GM12874 (cell line): ENCODE measurements around the gene OR13C2.
"Not testable (repeated sequence)": the region's sequence is repeated elsewhere in the genome, so short reads cannot be mapped to it uniquely, and the experiment has no call there.

Experiments
- CTCF ChIP-seq: IDR thresholded peaks from 2 replicates; pipeline ENCODE4 v1.5.1; 2011; ENCODE audit warnings: low read depth, mild to moderate bottlenecking, control low read depth, low read length, moderate library complexity; ENCODE audit not compliant: insufficient read depth

The OR13C2 gene

GRCh38 chr9:104606152-104606551 lies 725 bp upstream of the OR13C2 start:
- no peak for TF ChIP-seq CTCF

GRCh38 chr9:104604801-104605200 lies 626 bp downstream of the OR13C2 start:
- TF ChIP-seq CTCF = no peak

GRCh38 chr9:104599313-104599712 lies 6.1 kb downstream of the OR13C2 start, which contains the start of gene OR13C5:
OR13C5 (minus strand) TSS chr9:104599413; CDS start chr9:104599413, 0 bp downstream.
- TF ChIP-seq CTCF = not testable (repeated sequence)

- TF ChIP-seq CTCF = no peak
Observed at GRCh38 chr9:104589626-104590025, 15.8 kb downstream of the OR13C2 start.

- TF ChIP-seq CTCF = no peak
Observed at GRCh38 chr9:104586496-104587180, 18.8 kb downstream of the OR13C2 start.

- no peak for TF ChIP-seq CTCF
Observed at GRCh38 chr9:104580562-104580961, 24.9 kb downstream of the OR13C2 start.

GRCh38 chr9:104577263-104577662 lies 28.2 kb downstream of the OR13C2 start:
- no peak for TF ChIP-seq CTCF

- TF ChIP-seq CTCF = no peak
Observed at GRCh38 chr9:104575456-104575855, 30.0 kb downstream of the OR13C2 start.
